Subcutaneous adipose tissue (tissue), 4 donors: ENCODE measurements around the gene TRAF3. TPM values are rescaled to one million over a fixed set of nuclear protein-coding genes. Genes with fewer than 3 reads are reported as not detected.

Experiments
- total RNA-seq, 4 donors: library from RNA; depleted of rRNA; stranded (reverse); fragments of >200 nt; gene quantifications; one replicate each; pipeline ENCODE4 v1.1.0, GENCODE V29; 2016
- TF ChIP-seq, protein P1 (sequence below): fragments of 450-650 bp; IDR thresholded peaks from one replicate; pipeline ENCODE4 v1.5.1; 2016; ENCODE audit warnings: low read depth, mild to moderate bottlenecking, control low read depth, antibody characterized with exemption, moderate library complexity

TRAF3 gene, protein sequence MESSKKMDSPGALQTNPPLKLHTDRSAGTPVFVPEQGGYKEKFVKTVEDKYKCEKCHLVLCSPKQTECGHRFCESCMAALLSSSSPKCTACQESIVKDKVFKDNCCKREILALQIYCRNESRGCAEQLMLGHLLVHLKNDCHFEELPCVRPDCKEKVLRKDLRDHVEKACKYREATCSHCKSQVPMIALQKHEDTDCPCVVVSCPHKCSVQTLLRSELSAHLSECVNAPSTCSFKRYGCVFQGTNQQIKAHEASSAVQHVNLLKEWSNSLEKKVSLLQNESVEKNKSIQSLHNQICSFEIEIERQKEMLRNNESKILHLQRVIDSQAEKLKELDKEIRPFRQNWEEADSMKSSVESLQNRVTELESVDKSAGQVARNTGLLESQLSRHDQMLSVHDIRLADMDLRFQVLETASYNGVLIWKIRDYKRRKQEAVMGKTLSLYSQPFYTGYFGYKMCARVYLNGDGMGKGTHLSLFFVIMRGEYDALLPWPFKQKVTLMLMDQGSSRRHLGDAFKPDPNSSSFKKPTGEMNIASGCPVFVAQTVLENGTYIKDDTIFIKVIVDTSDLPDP
- total RNA-seq = 10 to 100 TPM; 11.0 to 21.0 (median 14.0) TPM

DNA sequence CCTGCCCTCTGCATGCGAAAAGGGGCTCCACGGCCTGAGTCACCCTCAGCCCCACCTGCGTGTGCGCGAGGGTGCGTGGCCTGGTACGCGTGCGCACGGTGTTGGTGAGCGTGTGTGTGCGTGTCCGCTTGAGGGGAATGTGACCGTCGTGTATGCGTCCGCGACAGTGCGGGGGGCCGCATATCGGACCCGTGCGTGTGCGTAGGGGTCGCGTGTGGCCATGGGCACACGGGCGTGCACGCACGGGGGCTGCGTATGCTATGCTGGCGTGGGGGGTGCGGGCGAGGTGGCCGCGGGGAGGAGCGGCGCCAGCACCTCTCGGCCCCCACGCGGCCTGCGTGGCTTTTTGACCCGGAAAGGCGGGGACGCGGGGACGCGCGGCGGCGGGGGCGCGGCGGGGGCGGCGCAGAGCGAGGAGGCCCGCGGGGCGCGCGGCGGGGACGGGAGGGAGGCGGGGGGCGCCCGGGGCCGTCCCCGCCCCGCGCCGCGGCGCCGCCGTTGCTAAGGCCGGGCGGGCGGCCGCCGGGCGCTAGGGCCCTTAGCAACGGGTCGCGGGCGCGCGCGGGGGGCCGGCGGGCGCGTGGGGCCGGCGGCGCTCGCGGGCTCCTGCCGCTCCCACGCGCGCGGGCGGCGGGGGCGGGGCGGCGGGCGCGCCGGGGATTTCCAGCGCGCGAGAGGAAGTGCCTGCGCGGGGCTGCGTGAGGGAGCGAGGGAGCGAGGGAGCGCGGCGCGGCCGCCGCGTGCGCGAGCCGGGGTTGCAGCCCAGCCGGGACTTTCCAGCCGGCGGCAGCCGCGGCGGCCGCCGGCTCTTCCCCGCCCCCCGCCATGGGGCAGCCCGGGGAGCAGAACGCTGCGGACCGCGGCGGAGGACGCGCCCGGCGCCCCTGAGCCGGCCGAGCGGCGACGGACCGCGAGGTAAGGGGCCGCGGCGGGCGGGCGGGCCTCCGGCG is at the start of gene TRAF3:
TSS of gene TRAF3 (plus strand) at position 689 of the 950 bp plus-strand sequence. CDS start 92,753 bp downstream, outside the sequence.
- TF ChIP-seq, protein P1, sequence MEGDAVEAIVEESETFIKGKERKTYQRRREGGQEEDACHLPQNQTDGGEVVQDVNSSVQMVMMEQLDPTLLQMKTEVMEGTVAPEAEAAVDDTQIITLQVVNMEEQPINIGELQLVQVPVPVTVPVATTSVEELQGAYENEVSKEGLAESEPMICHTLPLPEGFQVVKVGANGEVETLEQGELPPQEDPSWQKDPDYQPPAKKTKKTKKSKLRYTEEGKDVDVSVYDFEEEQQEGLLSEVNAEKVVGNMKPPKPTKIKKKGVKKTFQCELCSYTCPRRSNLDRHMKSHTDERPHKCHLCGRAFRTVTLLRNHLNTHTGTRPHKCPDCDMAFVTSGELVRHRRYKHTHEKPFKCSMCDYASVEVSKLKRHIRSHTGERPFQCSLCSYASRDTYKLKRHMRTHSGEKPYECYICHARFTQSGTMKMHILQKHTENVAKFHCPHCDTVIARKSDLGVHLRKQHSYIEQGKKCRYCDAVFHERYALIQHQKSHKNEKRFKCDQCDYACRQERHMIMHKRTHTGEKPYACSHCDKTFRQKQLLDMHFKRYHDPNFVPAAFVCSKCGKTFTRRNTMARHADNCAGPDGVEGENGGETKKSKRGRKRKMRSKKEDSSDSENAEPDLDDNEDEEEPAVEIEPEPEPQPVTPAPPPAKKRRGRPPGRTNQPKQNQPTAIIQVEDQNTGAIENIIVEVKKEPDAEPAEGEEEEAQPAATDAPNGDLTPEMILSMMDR = no peak

DNA sequence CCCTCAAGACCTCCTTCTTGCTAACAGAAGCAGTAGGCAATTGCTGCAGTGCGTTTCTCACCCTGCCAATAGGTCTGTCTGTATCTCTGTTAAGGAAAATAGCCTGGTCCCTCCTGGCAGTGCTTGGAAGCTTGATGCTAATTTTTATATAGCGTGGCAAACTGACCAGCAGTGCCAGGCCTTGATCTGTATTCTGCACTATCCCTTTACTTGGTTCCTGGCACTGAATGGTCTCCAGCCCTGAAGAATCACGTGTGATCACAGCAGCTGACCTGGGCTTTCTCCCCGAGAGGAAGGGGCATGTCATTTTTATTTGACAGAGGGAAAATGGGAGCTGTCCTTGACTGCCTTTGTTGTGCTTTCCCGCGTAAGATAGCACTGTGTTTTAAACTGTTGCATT is 48.7 kb upstream of the TRAF3 start:
- TF ChIP-seq, protein P1 = no peak

DNA sequence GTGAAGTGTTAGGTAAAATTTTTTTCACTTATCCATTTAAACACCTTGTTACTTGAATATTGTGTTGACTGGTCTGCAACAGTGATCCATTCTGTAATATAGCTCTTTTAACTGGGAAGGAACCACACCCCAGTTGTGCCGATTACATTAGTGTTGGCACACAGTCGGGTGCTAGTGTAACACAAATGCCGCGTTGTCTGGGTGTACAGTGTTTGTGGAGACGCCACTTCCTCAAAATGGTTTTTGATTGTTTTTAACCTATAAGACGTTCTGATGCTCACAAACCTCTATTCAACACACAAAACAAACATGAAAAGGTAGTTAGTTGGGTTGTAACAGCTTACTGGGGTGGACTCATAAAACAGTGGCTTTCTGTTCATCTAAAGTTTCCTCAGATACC is 48.0 kb upstream of the TRAF3 start:
- TF ChIP-seq, protein P1 = no peak

DNA sequence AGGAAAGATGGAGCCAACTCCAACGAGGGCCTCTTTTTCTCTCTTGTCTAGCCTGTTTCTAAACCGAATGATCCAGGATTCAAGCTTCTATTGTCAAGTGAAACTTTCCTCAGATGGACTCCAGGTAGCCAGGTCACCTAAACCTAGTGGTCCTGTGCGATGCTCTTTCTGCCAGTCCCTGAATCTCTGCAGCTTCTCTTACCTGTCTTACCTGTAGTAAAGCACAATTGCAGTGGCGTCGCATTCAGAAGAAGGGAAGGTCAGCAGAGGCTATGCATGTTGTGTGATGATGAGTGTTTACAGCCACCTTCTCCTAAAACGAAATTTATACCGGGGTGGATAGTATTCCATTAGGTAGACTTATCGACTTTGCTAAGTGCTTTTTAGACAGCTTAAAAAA is 47.4 kb upstream of the TRAF3 start:
- TF ChIP-seq, protein P1 = no peak

DNA sequence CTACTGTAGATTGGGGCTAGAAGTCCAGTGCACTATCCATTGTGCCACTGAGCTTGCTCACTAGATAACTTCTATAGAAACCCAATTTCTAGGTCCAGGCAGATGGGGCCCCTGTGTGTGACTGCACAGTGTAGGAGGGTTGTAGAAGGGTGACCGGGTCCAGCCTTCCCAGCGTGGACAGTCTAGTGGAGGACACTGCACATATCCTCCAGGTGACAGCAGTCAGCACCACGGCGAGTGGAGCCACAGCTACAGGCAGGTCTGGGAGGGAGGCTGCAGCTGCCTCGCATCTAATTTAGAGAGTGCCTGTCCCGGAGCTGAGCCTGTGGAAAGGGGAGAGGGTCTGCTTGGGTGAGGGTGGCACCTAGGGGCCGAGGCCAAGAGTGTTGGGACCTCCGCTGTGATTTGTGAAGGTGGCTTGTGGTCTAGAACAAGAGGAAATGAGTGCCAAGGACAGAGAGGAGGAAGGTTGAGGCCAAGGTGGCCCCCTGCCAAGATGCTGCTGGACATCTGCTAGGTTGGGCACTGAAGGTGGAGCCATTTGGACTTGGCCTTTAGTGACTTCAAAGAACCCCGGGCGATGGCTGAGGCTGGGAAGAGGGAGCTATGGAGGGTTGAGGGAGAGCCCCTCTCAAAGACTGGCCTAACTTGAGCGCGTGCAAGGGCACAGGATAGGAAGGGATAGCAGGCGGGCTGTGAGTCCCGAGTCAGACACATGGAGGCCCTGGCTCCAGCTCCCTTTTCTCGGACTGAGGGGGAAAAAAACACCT is 46.0 kb upstream of the TRAF3 start:
- TF ChIP-seq, protein P1 = no peak

DNA sequence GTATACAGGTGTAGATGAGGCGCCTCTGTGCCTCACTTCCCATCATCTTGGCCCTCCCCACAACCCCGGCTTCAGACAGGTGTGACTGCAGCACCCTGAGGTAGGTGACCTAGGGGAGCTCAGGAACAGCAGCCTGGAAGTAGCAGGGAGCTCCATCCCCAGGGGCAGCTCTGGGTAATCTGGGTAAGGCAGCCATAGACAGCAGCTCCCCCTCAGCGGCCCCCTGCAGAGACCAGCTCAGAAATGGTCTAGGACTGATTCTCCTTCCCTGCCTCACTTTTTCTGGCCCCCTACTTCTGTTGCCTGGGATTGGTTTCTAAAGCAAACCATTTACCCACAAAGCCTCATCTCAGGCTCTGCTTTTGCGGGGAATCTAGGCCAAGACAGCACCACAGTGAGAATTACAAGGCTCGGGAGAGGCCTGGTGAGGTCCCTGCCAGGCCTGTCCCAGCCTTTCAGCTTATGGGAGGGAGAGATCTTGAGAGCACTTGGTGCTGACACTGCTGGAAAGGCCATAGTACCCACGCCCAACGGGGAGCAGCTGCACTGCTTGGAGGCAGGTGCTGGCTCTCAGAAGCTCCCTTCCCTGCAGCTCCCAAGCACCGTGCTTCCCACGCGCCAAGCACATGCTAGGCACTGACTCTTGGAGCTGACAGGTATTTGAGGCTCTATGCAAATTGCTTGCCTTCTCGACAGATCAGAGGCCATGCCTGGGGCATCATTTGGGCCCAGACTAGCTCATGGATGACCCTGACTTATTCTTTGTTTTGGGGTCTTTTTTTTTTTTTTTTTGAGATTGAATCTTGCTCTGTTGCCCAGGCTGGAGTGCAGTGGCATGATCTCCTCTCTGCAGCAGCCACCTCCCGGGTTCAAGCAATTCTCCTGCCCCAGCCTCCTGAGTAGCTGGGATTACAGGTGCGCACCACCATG is 45.1 kb upstream of the TRAF3 start:
- TF ChIP-seq, protein P1 = no peak
